Osteocyte (in vitro differentiated cells): ENCODE data around the gene FANCG. TPM values are rescaled to one million over a fixed set of nuclear protein-coding genes. Genes with fewer than 3 reads are reported as not detected.

Experiments used
- DNase-seq: peaks from one replicate; pipeline ENCODE4 v3.0.0; 2021; ENCODE audit warnings: mixed read lengths; ENCODE audit not compliant: unreplicated experiment; ENCODE audit errors: extremely low spot score
- H3K27ac Mint-ChIP-seq: one replicate; pipeline ENCODE4 v1.8.0; 2021; ENCODE audit warnings: mild to moderate bottlenecking, mixed read lengths; ENCODE audit not compliant: unreplicated experiment
- H3K27me3 Mint-ChIP-seq: one replicate; pipeline ENCODE4 v1.8.0; 2021; ENCODE audit warnings: mixed read lengths; ENCODE audit not compliant: unreplicated experiment
- H3K36me3 Mint-ChIP-seq: one replicate; pipeline ENCODE4 v1.8.0; 2021; ENCODE audit warnings: mixed read lengths; ENCODE audit not compliant: unreplicated experiment
- H3K4me1 Mint-ChIP-seq: one replicate; pipeline ENCODE4 v1.8.0; 2021; ENCODE audit warnings: mixed read lengths; ENCODE audit not compliant: unreplicated experiment
- H3K4me3 Mint-ChIP-seq: one replicate; pipeline ENCODE4 v1.8.0; 2021; ENCODE audit warnings: mild to moderate bottlenecking, moderate library complexity, mixed read lengths; ENCODE audit not compliant: unreplicated experiment
- H3K9me3 Mint-ChIP-seq: one replicate; pipeline ENCODE4 v1.8.0; 2021; ENCODE audit warnings: mixed read lengths; ENCODE audit not compliant: unreplicated experiment
- total RNA-seq: library from RNA; stranded (reverse); gene quantifications from 2 replicates; pipeline ENCODE4 v1.2.1, GENCODE V29; 2021
- TF ChIP-seq, protein P1 (sequence below): fragments of 200-600 bp; sonication (generic); IDR thresholded peaks from 2 replicates; pipeline ENCODE4 v1.5.0; 2021; ENCODE audit warnings: antibody characterized with exemption, mild to moderate bottlenecking, moderate library complexity

Gene FANCG
- total RNA-seq, 1 donor from 2014 or later: 22.7 TPM

GRCh38 chr9:35105571-35106342 is 26.0 kb upstream of the FANCG start:
- Mint-ChIP-seq H3K4me1 (peaks cover 34% of the 10 kb centered on the region), H3K4me3 (no peak overlapping the region), H3K36me3 (peaks cover 26% of the 10 kb centered on the region), H3K9me3 (no peaks in the 10 kb centered on the region), H3K27me3 (no peaks in the 10 kb centered on the region), H3K27ac (peak overlapping the region; percentile 23)
- DNase-seq: no peak
- TF ChIP-seq, protein P1, sequence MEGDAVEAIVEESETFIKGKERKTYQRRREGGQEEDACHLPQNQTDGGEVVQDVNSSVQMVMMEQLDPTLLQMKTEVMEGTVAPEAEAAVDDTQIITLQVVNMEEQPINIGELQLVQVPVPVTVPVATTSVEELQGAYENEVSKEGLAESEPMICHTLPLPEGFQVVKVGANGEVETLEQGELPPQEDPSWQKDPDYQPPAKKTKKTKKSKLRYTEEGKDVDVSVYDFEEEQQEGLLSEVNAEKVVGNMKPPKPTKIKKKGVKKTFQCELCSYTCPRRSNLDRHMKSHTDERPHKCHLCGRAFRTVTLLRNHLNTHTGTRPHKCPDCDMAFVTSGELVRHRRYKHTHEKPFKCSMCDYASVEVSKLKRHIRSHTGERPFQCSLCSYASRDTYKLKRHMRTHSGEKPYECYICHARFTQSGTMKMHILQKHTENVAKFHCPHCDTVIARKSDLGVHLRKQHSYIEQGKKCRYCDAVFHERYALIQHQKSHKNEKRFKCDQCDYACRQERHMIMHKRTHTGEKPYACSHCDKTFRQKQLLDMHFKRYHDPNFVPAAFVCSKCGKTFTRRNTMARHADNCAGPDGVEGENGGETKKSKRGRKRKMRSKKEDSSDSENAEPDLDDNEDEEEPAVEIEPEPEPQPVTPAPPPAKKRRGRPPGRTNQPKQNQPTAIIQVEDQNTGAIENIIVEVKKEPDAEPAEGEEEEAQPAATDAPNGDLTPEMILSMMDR: no peak

- H3K4me1 Mint-ChIP-seq: peaks cover 30% of the 10 kb centered on the region
- DNase-seq: no peak
- H3K4me3 Mint-ChIP-seq: no peak overlapping the region
- peaks cover 33% of the 10 kb centered on the region for H3K36me3 Mint-ChIP-seq
- H3K27ac Mint-ChIP-seq: peak overlapping the region; percentile 57
- H3K9me3 Mint-ChIP-seq: no peaks in the 10 kb centered on the region
- no peaks in the 10 kb centered on the region for H3K27me3 Mint-ChIP-seq
- TF ChIP-seq, protein P1: no peak
Measured at GRCh38 chr9:35105126-35105525, 25.4 kb upstream of the FANCG start.

DNA sequence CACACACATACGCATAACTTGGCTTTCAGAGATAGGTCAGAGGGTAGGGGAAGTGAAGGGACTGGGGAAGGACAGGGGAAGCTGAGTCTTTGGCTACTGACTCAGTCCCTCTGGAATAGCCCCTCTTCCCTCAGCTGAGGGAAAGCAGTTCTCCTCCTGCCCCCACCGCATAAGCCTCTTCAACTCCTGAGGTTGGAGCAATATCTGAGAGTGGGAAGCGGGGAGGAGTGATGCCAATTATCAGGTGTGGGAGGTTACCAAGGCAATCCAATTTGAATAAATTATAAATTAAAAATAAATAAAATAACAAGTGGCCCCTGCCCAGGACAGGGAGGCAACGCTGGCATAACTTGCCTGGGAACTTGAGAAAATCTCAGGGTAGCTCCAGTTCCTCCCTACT is 24.8 kb upstream of the FANCG start:
- TF ChIP-seq, protein P1: no peak
- H3K4me3 Mint-ChIP-seq: no peak overlapping the region
- no peaks in the 10 kb centered on the region for H3K9me3 Mint-ChIP-seq
- no peaks in the 10 kb centered on the region for H3K27me3 Mint-ChIP-seq
- DNase-seq: no peak
- H3K4me1 Mint-ChIP-seq: peaks cover 25% of the 10 kb centered on the region
- H3K36me3 Mint-ChIP-seq: peaks cover 38% of the 10 kb centered on the region
- H3K27ac Mint-ChIP-seq: peak overlapping the region; percentile 99

DNA sequence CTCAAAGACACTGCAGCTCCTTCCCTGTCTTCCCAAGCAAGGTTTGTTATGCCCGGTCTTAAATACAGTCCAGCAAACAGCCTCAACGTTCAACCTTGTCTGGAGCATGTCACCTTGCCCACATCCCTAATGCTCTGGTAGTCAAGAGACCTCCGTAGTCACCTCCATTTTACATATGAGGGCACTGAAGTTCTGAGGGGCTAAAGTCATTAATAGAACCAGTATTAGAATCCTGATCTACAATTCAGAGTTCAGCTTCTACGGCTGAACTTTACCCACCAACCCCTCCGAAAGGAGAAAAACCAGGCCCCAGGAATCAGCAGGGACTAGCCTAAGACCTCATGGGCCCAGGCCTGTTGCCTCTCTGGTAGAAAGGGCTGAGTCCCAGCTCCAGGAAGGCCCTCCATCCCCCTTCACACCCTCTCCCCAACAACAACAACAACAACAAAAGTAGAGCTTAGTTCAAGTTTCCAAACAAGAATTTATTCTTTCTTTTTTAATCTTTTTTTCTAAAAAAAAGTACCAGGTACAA is 24.0 kb upstream of the FANCG start:
- H3K27me3 Mint-ChIP-seq: no peaks in the 10 kb centered on the region
- peak overlapping the region; percentile 99 for H3K27ac Mint-ChIP-seq
- TF ChIP-seq, protein P1: no peak
- no peak for DNase-seq
- peak overlapping the region; percentile 96 for H3K4me3 Mint-ChIP-seq
- peaks cover 40% of the 10 kb centered on the region for H3K36me3 Mint-ChIP-seq
- no peaks in the 10 kb centered on the region for H3K9me3 Mint-ChIP-seq
- H3K4me1 Mint-ChIP-seq: peaks cover 23% of the 10 kb centered on the region
